Thoracic aorta endothelial cell (primary cell): Measurements from ENCODE around the gene HPRT1. TPM values are rescaled to one million over a fixed set of nuclear protein-coding genes. Genes with fewer than 3 reads are reported as not detected.

Experiments used
- small RNA-seq: library from RNA; depleted of rRNA; stranded (forward); fragments of <200 nt; gene quantifications from one replicate; pipeline ENCODE3, GENCODE V24; 2012
- total RNA-seq: library from RNA; depleted of rRNA; stranded (reverse); fragments of >200 nt; gene quantifications from 2 replicates; pipeline ENCODE4 v1.2.3, GENCODE V29; 2012

Gene HPRT1
- 32.8 and 37.3 TPM in 2 replicates for total RNA-seq

DNA sequence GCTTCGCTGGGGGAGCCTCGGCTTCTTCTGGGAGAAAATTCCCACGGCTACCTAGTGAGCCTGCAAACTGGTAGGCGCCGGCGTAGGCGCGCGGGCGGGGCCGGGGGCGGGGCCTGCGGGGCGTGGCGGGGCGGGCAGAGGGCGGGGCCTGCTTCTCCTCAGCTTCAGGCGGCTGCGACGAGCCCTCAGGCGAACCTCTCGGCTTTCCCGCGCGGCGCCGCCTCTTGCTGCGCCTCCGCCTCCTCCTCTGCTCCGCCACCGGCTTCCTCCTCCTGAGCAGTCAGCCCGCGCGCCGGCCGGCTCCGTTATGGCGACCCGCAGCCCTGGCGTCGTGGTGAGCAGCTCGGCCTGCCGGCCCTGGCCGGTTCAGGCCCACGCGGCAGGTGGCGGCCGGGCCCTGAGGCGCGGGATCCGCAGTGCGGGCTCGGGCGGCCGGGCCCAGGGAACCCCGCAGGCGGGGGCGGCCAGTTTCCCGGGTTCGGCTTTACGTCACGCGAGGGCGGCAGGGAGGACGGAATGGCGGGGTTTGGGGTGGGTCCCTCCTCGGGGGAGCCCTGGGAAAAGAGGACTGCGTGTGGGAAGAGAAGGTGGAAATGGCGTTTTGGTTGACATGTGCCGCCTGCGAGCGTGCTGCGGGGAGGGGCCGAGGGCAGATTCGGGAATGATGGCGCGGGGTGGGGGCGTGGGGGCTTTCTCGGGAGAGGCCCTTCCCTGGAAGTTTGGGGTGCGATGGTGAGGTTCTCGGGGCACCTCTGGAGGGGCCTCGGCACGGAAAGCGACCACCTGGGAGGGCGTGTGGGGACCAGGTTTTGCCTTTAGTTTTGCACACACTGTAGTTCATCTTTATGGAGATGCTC, at the start of gene HPRT1:
Gene HPRT1 (plus strand): TSS at position 161 of the 857 bp plus-strand sequence. CDS start 147 bp downstream, at position 308.

Small RNA genes lying within 50 kb of the gene (small RNA-seq; reads per million reads assigned to genes)
- gene AC004383.1: not detected
- gene MIR450A1: 7.8 reads per million, percentile 89 among the genes with 10 or more reads in this experiment
- gene MIR450A2: 7.8 reads per million, percentile 89 among the genes with 10 or more reads in this experiment
- gene MIR450B: 0.63 reads per million
- gene MIR503: 384 reads per million, percentile 99 among the genes with 10 or more reads in this experiment
- gene MIR542: 6.0 reads per million, percentile 85 among the genes with 10 or more reads in this experiment

Other genes with a start within 250 kb of the HPRT1 start
- gene CCDC160, start 223.0 kb upstream of the HPRT1 start, total RNA-seq: not detected in 2 replicates
- 64.6 and 70.9 TPM in 2 replicates for gene PHF6, start 86.9 kb upstream of the HPRT1 start, total RNA-seq
- gene PLAC1, start 198.3 kb downstream of the HPRT1 start, total RNA-seq: 1.6 TPM in 1 of 2 replicates, not detected in the other